ENCODE data around the gene IL22. TPM values are rescaled to one million over a fixed set of nuclear protein-coding genes. Genes with fewer than 3 reads are reported as not detected.

Gene IL22
- total RNA-seq, 1 donor from 2014 or later, result not detected

- H3K27me3 Mint-ChIP-seq, result peaks cover 3% of the 10 kb centered on the region
- no peak overlapping the region for H3K4me3 Mint-ChIP-seq (ENCODE audit: low read depth)
- no peaks in the 10 kb centered on the region for H3K9me3 Mint-ChIP-seq (ENCODE audit: low read depth)
- H3K36me3 Mint-ChIP-seq (ENCODE audit: insufficient read depth), result no peaks in the 10 kb centered on the region
- H3K4me1 Mint-ChIP-seq (ENCODE audit: low read depth), result no peaks in the 10 kb centered on the region
- TF ChIP-seq CTCF (IDR thresholded peaks at IDR 0.05; ENCODE audit: unreplicated experiment), result no peak
- DNase-seq (ENCODE audit: low spot score, unreplicated experiment), result no peak
- H3K27ac Mint-ChIP-seq, result no peak overlapping the region
Measured at GRCh38 chr12:68271346-68271745, 17.9 kb upstream of the IL22 start.

GRCh38 chr12:68270358-68270757 lies 17.0 kb upstream of the IL22 start:
- no peak for DNase-seq (ENCODE audit: low spot score, unreplicated experiment)
- no peaks in the 10 kb centered on the region for H3K4me1 Mint-ChIP-seq (ENCODE audit: low read depth)
- no peak for TF ChIP-seq CTCF (IDR thresholded peaks at IDR 0.05; ENCODE audit: unreplicated experiment)

GRCh38 chr12:68269779-68270178 lies 16.4 kb upstream of the IL22 start:
- no peaks in the 10 kb centered on the region for H3K4me1 Mint-ChIP-seq (ENCODE audit: low read depth)
- no peak overlapping the region for H3K4me3 Mint-ChIP-seq (ENCODE audit: low read depth)
- DNase-seq (ENCODE audit: low spot score, unreplicated experiment), result no peak
- TF ChIP-seq CTCF (IDR thresholded peaks at IDR 0.05; ENCODE audit: unreplicated experiment), result no peak
- H3K9me3 Mint-ChIP-seq (ENCODE audit: low read depth), result no peaks in the 10 kb centered on the region
- H3K27ac Mint-ChIP-seq, result no peak overlapping the region
- peaks cover 3% of the 10 kb centered on the region for H3K27me3 Mint-ChIP-seq
- H3K36me3 Mint-ChIP-seq (ENCODE audit: insufficient read depth), result no peaks in the 10 kb centered on the region

More at GRCh38 chr12:68270358-68270757, 17.0 kb upstream of the IL22 start:
- H3K27me3 Mint-ChIP-seq, result peaks cover 3% of the 10 kb centered on the region
- H3K9me3 Mint-ChIP-seq (ENCODE audit: low read depth), result no peaks in the 10 kb centered on the region
- no peak overlapping the region for H3K4me3 Mint-ChIP-seq (ENCODE audit: low read depth)
- no peaks in the 10 kb centered on the region for H3K36me3 Mint-ChIP-seq (ENCODE audit: insufficient read depth)
- no peak overlapping the region for H3K27ac Mint-ChIP-seq

GRCh38 chr12:68268967-68269366 lies 15.6 kb upstream of the IL22 start:
- Mint-ChIP-seq H3K9me3 (ENCODE audit: low read depth) (no peaks in the 10 kb centered on the region), H3K27ac (no peak overlapping the region), H3K36me3 (ENCODE audit: insufficient read depth) (no peaks in the 10 kb centered on the region), H3K27me3 (peaks cover 3% of the 10 kb centered on the region), H3K4me3 (ENCODE audit: low read depth) (no peak overlapping the region), H3K4me1 (ENCODE audit: low read depth) (no peaks in the 10 kb centered on the region)
- TF ChIP-seq CTCF (IDR thresholded peaks at IDR 0.05; ENCODE audit: unreplicated experiment), result no peak
- no peak for DNase-seq (ENCODE audit: low spot score, unreplicated experiment)

GRCh38 chr12:68267892-68268396 lies 14.5 kb upstream of the IL22 start:
- Mint-ChIP-seq H3K36me3 (ENCODE audit: insufficient read depth) (no peaks in the 10 kb centered on the region), H3K27me3 (peaks cover 3% of the 10 kb centered on the region), H3K9me3 (ENCODE audit: low read depth) (no peaks in the 10 kb centered on the region), H3K27ac (no peak overlapping the region), H3K4me3 (ENCODE audit: low read depth) (no peak overlapping the region), H3K4me1 (ENCODE audit: low read depth) (no peaks in the 10 kb centered on the region)
- TF ChIP-seq CTCF (IDR thresholded peaks at IDR 0.05; ENCODE audit: unreplicated experiment), result no peak
- no peak for DNase-seq (ENCODE audit: low spot score, unreplicated experiment)

All from progenitor cell of endocrine pancreas (in vitro differentiated cells).